Nephron progenitor cell (in vitro differentiated cells): ENCODE data around the gene PTPRD.

Source experiments
- DNase-seq: peaks from one replicate; pipeline ENCODE4 v3.0.0; 2021
- H3K27ac Mint-ChIP-seq: 2 replicates; pipeline ENCODE4 v1.8.0; 2021; ENCODE audit warnings: mild to moderate bottlenecking, moderate library complexity, mixed read lengths
- H3K27me3 Mint-ChIP-seq: 2 replicates; pipeline ENCODE4 v1.8.0; 2021; ENCODE audit warnings: mild to moderate bottlenecking, low read depth, mixed read lengths; ENCODE audit not compliant: poor library complexity
- H3K36me3 Mint-ChIP-seq: 2 replicates; pipeline ENCODE4 v1.8.0; 2021; ENCODE audit warnings: low read depth, mixed read lengths
- H3K4me1 Mint-ChIP-seq: 2 replicates; pipeline ENCODE4 v1.8.0; 2021; ENCODE audit warnings: mixed read lengths
- H3K4me3 Mint-ChIP-seq: 2 replicates; pipeline ENCODE4 v1.8.0; 2021; ENCODE audit warnings: mild to moderate bottlenecking, moderate library complexity, mixed read lengths
- H3K9me3 Mint-ChIP-seq: 2 replicates; pipeline ENCODE4 v1.8.0; 2021; ENCODE audit warnings: mild to moderate bottlenecking, moderate library complexity, mixed read lengths
- CTCF ChIP-seq: fragments of 200-600 bp; sonication (generic); IDR thresholded peaks from 2 replicates; pipeline ENCODE4 v1.5.0; 2021; ENCODE audit warnings: antibody characterized with exemption

PTPRD gene

GRCh38 chr9:8812888-8813287, 1799.9 kb downstream of the PTPRD start:
- H3K27me3 Mint-ChIP-seq: no peaks in the 10 kb centered on the region

GRCh38 chr9:8809741-8810140, 1803.1 kb downstream of the PTPRD start:
- no peak for DNase-seq
- H3K27me3 Mint-ChIP-seq: no peaks in the 10 kb centered on the region
- H3K27ac Mint-ChIP-seq: no peak overlapping the region
- H3K4me3 Mint-ChIP-seq: no peak overlapping the region
- H3K9me3 Mint-ChIP-seq: no peaks in the 10 kb centered on the region
- H3K4me1 Mint-ChIP-seq: peaks cover 5% of the 10 kb centered on the region
- no peak for TF ChIP-seq CTCF
- peaks cover 62% of the 10 kb centered on the region for H3K36me3 Mint-ChIP-seq

More at GRCh38 chr9:8812888-8813287, 1799.9 kb downstream of the PTPRD start:
- Mint-ChIP-seq H3K36me3 (peaks cover 49% of the 10 kb centered on the region), H3K27ac (no peak overlapping the region), H3K9me3 (no peaks in the 10 kb centered on the region), H3K4me3 (no peak overlapping the region), H3K4me1 (peaks cover 33% of the 10 kb centered on the region)
- no peak for TF ChIP-seq CTCF
- no peak for DNase-seq

- Mint-ChIP-seq H3K27me3 (no peaks in the 10 kb centered on the region), H3K36me3 (peaks cover 52% of the 10 kb centered on the region), H3K4me3 (no peak overlapping the region)
Observed at GRCh38 chr9:8806150-8806549, 1806.7 kb downstream of the PTPRD start.

GRCh38 chr9:8804613-8805012, 1808.2 kb downstream of the PTPRD start:
- H3K27ac Mint-ChIP-seq: no peak overlapping the region
- H3K9me3 Mint-ChIP-seq: no peaks in the 10 kb centered on the region

More at GRCh38 chr9:8806150-8806549, 1806.7 kb downstream of the PTPRD start:
- TF ChIP-seq CTCF: no peak
- no peak for DNase-seq
- Mint-ChIP-seq H3K9me3 (no peaks in the 10 kb centered on the region), H3K4me1 (peaks cover 10% of the 10 kb centered on the region), H3K27ac (no peak overlapping the region)

GRCh38 chr9:8802242-8802641, 1810.6 kb downstream of the PTPRD start:
- DNase-seq: no peak
- TF ChIP-seq CTCF: no peak
- Mint-ChIP-seq H3K4me3 (no peak overlapping the region), H3K36me3 (peaks cover 41% of the 10 kb centered on the region), H3K9me3 (no peaks in the 10 kb centered on the region), H3K27ac (no peak overlapping the region), H3K4me1 (peaks cover 32% of the 10 kb centered on the region), H3K27me3 (no peaks in the 10 kb centered on the region)

More at GRCh38 chr9:8804613-8805012, 1808.2 kb downstream of the PTPRD start:
- peaks cover 26% of the 10 kb centered on the region for H3K4me1 Mint-ChIP-seq
- no peaks in the 10 kb centered on the region for H3K27me3 Mint-ChIP-seq
- TF ChIP-seq CTCF: no peak
- H3K4me3 Mint-ChIP-seq: no peak overlapping the region
- DNase-seq: no peak
- H3K36me3 Mint-ChIP-seq: peaks cover 46% of the 10 kb centered on the region

GRCh38 chr9:8800196-8800595, 1812.6 kb downstream of the PTPRD start:
- no peak for TF ChIP-seq CTCF

More at GRCh38 chr9:8800196-8800595, 1812.6 kb downstream of the PTPRD start:
- no peaks in the 10 kb centered on the region for H3K27me3 Mint-ChIP-seq
- peaks cover 2% of the 10 kb centered on the region for H3K9me3 Mint-ChIP-seq
- H3K36me3 Mint-ChIP-seq: peaks cover 43% of the 10 kb centered on the region
- H3K4me3 Mint-ChIP-seq: no peak overlapping the region
- H3K27ac Mint-ChIP-seq: peak overlapping the region; percentile 94
- no peak for DNase-seq
- H3K4me1 Mint-ChIP-seq: peaks cover 32% of the 10 kb centered on the region
